ENCODE results near the gene MAPK4.
"Not testable (repeated sequence)": the region's sequence is repeated elsewhere in the genome, so short reads cannot be mapped to it uniquely, and the experiment has no call there.

Gene MAPK4

DNA sequence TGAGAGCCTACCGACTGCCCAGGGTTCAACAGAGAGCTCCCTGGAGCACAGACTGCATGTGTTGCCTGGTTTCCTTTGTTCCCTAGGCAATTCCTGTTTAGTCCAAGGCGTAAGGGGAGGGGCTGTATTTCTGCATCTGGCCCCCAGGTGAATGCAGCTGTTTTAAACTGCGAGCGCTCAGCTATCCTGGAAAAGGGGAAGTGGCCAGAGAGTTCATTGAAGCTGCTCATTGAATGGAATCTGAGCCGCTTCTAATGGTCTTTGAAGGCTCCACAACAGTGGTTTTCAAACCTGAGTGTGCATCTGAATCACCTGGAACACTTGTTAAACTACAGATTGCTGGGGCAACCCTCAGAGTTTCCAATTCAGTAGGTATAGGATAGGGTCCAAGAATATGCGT is 18.1 kb downstream of the MAPK4 start:
- DNase-seq: no peak

DNA sequence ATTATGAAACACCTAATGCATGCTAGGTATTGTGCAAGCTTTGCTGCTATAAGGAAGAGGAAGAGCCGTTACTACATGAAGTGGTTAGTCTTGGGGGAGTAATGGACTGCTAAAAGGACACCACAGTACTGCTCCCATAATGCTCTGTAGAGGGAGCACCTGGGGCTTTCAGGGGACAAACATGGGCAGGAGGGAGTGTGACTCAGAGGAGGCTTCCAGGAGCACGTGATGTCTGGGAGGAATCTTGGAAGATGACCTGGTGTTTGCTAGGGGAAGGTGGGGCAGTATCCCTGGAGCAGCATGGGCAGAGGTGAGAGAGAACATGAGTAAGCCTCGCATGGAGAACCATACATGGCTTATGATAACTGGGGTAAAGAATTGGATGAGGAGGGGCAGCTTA is 18.8 kb downstream of the MAPK4 start:
- DNase-seq: no peak

DNA sequence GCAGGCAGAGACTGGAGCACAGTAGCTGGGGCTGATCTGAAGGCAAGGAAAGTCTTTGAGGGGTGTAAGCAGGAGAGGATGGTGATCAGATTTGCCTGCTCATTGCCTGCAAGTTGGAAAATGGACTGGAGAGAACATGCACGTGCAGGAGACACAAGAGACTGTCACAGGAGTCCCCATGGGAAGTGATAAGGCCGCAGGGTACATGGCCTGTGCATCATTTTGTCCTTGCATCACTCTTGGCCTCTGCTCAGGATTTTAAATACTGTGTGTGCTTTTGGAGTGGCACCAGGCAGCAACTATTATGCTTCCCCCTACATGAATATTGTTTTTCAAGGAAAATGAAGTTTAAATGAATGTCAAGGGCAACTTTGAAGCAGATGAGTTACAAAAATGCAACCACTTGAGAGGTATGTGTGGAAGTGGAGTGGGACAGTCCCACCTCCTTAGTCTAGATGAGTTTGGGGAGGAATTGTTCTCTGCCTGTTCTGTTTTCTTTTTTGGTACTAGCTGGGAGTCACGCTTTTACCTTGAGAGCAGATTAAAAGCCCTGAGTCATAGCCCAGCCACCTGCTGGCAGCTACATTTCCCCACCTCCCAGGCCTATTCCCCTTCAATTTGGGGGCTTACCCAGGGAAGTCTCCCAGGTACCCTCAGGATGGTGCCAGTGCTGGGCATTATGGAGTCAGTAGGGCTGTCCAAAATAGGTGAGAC is 19.3 kb downstream of the MAPK4 start:
- DNase-seq: no peak

DNA sequence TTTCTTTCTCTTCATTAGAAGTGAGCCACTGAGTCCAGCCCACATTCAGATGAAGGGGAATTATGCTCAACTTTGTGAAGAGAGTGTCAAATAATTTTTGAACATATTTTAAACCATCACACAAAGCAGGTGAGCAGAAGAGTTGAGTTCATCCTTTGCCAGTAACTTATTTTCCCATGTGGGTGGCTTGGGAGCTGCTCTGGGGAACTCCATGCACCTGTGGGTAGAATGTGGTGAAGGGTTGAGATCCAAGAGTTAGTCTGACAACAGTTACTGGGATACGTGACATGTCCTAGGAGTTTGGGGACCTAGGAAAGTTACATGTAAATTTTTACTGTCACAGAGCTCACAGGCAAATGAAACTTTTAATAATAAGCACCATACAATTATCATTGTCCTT is 21.6 kb downstream of the MAPK4 start:
- DNase-seq: no peak

DNA sequence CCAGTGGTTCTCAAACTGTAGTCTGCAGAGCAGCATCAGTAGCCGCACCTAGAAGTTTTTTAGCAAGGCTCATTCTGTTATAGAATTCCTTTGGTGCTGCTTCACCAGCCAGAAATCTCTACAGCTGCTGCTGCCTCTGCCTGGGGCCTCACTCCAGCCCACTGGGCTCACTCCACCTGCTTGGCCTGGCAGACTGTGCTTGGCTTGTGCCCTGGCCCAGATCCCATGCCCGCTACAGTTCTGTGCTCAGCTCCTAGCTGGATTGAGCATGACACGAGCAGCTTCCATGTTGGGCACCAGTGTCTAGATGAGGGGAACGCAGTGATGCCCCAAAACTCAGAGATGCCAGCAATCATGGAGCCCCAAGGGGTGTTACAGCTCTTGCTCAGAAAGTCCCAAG is 22.6 kb downstream of the MAPK4 start:
- DNase-seq: no peak

DNA sequence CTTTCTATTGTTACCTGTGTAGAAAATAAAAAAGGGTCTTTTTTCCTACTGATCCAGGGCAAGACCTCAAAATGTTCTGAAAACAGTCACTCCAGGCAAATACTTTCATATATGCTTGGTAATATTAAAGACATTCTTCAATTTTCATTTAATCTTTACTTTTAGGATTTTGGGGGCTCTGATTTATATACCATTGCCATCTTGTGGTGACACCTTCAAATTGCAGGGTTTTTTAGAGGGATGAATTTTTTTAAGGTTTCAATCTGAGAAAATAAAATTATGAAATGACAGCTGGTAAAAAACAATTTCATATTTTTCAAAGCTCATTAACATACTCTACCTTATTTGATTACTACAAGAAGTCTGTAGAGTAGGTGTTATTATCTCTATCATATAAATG is 26.8 kb downstream of the MAPK4 start:
- no peak for DNase-seq

DNA sequence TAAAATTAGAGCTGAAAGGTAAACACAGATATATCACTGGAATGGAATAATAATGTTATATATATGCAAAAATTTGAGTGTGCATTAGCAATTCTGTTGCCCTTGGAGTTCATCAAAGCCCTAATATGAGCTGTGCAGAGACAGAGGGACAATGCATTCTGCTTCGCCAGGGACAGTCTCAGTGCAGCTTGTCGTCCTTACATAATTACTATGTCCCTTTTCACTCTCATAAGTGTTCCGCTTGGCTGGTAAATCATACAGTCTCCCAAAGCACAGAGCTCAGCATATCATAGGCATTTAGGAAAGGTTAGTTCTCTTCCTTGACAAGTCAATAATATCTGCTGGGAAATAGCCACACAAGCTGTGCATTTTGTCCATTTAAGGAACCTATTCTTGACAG is 30.7 kb downstream of the MAPK4 start:
- peak in 1 of 2 experiments; percentile 19 for DNase-seq

DNA sequence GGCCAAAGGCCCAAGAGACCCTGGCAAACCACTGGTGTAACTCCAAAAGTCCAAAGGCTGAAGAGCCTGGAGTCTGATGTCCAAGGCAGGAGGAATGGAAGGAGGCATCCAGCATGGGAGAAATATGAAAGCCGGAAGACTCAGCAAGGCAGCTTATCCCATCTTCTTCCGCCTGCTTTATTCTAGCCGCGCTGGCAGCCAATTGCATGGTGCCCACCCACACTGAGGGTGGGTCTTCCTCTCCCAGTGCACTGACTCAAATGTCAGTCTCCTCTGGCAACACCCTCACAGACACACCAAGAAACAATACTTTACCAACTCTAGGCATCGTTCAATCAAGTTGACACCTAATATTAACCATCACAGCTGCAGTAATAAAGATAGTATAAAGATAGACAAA is 34.1 kb downstream of the MAPK4 start:
- no peak for DNase-seq

DNA sequence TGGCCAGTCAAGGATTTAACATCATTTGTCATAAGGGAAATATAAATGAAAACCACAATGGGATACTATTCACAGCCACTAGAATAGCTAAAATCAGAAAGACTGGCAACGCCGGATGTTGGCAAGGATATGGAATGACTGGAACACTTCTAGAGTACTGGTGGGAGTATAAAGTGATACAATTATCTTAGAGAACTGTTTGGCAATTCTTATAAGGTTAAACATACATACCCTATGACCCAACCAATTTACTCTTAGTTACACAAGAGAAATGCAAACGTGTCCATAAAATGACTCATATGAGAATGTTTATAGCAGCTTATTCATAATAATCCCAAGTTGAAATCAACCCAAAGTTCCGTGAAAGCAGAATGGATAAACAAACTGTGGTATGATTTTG is 35.1 kb downstream of the MAPK4 start:
- no peak for DNase-seq

DNA sequence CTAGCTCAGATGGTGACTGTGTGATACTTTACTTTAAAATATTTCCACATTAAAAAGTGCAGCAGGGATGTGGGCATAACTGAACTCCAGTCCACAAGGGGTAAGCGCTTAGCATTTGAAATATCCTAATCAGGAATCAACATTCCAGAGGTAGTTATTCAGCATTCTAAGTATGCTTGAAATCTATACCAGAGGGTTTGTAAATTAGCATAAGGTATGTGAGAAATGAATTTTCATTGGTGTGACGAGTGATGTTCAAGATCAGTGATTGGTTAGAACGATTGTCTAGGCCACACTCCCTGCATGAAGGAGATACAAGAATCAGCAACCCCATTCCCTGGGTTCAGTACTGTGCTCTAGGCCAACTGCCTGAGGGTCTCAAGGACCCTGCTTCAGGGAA is 42.6 kb downstream of the MAPK4 start:
- DNase-seq: no peak

DNA sequence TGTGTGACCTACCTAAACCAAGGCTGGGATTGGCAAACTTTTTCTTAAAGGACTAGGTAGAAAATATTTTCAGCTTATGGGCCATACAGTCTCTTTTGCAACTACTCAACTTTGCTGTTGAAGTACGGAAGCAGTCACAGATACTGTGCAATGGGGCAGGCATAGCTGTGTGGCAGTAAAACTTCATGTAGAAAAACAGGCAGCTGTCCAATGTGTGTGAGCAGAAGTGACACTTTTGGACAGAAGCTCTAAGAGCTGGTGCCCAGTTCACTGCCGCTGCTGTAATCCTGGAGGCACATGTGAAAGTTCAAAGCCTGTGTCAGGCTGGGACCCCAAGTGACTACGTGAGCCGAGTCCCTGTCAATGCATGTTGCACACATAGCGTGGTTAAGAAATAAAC is 46.7 kb downstream of the MAPK4 start:
- DNase-seq: no peak

DNA sequence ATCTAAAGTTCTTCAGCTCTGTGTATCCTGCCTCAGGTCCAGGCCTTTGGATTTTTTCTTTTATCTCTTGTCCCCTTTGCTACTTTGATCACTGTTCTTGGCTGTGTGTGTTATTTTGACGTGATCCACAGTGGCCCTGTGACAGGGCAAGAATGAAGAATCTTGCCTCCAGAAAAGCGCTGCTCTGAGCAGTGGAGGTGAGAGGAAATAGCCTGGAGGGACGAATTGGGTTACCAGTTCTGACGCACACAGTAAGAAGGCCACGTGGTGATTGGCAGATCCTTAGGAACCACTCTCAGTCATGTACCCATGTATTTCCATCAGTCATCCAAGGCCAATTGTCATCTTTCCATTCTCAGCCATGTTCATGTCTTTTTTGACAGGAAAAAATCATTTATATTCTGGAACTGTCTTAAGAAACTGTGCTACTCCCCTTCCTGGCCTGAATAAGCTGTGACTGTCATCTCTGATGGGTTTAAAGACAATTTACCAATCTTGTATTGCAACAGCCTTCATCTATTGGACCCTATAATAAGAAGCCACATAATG is 47.6 kb downstream of the MAPK4 start:
- DNase-seq: no peak

DNA sequence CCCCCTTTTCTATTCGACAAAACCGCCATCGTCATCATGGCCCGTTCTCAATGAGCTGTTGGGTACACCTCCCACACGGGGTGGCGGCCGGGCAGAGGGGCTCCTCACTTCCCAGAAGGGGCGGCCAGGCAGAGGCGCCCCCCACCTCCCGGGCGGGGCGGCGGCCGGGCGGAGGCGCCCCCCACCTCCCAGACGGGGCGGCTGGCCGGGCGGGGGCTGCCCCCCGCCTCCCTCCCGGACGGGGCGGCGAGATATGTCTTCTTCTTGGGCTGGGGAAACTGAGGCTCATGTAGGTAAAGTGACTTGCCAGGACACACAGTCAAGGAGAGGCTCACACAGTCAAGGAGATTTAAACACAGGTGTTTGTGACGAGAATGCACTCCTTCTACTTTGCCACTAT is 49.3 kb downstream of the MAPK4 start:
- DNase-seq: not testable (repeated sequence)

DNA sequence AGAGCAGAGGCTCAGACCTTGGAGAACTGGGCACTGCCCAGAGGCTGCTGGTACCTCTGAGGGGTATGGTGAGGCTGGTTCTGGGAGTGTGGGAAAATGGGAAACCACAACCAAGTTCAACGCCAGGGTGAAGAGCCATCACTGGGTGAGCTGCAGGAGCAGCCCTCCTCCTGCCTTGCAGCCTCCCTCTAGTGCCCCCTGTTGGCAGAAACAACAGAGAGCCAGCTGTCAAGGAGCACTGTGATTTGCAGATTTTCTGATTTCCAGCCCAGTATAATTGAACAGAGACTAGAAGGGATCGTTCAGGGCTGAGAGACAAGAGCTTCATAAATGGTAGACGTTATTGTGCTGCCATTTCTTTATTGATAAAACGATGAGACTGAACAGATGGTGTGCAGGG is 50.5 kb downstream of the MAPK4 start:
- no peak for DNase-seq

DNA sequence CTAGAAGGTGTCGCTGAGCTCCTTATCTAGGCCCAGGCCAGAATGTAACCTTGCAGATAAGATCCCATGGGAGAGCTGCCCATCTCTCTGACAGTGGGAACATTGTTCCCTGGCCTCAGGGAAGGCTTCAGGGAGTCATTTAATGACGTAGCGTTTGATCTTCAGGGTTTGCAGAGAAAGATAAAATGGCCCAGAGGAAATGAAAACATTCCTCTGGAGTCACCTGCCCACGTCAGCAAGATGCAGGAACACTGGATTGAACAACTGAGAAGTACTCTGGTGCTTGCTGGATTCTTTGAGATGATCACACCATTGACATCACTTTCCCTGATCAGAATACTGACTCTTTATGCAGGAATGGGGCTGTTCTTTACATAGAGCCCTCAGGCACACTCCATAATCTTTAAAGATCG is 51.6 kb downstream of the MAPK4 start:
- DNase-seq: no peak

DNA sequence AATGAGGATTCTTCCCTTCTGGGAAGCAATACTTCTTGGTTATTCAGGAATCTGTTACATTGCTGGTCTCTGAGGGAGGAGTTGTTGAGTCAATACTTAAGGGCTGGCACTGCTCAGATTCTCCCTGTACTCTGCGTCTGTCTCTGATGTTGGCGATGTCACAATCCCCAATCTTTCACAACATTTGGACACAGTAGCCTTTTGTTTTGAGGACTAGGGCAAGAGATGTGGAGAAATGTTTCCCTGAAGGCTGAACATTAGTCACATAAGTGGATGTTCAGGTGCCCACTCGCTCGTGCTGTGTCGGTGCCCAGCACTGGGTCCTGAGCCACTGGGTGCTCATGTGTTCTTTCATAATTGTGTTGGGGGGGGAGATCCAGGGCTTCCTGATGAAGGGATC is 55.0 kb downstream of the MAPK4 start:
- DNase-seq: no peak

DNA sequence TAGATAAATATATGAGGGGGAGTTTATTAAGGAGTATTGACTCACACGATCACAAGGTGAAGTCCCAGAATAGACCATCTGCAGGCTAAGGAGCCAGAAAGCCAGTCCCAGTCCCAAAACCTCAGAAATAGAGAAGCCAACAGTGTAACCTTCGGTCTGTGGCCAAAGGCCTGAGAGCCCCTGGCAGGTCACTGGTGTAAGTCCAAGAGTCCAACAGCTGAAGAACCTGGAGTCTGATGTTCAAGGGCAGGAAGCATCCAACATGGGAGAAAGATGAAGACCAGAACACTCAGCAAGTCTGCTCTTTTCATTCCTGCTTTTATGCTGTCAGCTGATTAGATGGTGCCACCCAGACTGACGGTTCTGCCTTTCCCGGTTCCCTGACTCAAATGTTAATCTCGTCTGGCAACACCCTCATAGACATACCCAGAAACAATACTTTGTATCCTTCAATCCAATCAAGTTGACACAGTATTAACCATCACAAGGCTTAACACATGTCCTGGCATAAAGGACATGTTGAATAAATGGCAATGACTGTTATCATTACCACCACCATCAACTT is 56.7 kb downstream of the MAPK4 start:
- no peak for DNase-seq

DNA sequence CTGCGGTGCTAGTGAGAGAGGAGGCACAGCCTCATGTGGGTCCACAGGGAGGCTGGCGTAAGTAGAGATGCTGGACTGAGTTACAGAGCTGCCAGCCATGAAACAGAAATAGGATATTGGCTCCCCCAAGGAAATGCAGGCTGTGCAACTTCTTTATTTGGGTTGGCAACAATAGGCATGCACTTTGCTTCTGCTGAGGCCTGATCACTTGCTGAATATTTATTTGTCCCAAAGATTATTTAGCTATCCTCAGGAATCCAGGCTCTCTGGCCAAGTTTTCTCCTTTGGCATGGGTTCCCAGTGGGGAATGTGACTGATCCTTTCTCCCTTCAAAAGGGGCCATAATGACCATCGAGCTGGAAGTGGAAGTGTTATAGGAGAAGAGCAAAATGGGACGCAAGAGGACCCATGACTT is 60.0 kb downstream of the MAPK4 start:
- DNase-seq: no peak

DNA sequence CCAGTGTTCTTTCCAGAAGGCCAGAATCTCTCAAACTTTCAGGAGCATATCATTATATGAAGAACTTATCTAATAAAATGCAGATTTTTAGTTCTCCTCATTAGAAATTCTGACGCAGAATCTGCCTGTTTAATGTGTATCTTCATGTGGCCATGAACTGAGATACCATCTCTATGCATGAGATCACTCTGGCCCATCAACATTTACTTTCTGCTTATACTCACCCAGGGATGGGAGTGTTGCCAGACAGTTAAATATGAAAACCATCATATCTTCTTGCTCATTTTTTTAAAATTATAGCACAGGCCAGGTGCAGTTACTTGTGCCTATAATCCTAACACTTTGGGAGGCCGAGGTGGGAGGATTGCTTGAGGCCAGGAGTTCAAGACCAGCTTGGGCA is 60.4 kb downstream of the MAPK4 start:
- DNase-seq: no peak

DNA sequence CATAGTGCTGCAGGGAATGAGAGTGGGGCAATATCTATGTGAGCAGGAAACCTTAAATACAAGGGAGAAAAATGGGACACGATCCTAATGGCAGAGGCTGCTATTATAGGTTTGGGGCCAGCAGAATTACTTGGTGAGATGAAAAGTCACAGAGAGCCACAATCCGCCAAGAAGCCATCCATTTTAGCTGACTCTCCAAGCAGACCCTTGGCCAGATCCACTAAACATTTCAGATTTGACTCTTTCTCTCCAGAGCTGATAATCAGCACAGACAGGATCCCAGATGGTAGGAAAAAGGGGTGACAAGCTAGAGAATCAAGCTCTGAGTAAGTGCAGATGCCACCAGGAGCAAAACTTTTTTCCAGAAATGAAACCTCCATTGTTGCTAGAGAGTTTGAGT is 61.5 kb downstream of the MAPK4 start:
- no peak for DNase-seq

DNA sequence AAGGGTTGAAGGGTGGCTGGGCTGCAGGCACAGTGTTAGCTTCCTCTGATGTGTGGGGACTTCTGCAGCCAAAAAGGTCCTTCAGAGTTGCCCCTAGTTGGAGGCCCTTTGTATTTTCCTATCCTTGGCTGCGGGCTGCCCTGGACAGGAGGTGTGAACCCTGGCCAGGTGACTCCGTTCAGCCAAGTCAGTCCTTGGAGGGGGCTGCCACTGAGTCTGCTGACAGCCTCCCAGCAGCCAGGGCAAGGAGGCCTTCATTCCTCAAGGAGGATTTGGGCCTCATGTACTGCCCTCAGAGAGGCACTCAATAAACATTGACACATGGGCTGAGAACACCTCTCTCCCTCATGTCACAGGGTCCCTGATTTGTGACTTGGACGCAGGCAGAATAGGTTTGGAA is 62.4 kb downstream of the MAPK4 start:
- no peak for DNase-seq

DNA sequence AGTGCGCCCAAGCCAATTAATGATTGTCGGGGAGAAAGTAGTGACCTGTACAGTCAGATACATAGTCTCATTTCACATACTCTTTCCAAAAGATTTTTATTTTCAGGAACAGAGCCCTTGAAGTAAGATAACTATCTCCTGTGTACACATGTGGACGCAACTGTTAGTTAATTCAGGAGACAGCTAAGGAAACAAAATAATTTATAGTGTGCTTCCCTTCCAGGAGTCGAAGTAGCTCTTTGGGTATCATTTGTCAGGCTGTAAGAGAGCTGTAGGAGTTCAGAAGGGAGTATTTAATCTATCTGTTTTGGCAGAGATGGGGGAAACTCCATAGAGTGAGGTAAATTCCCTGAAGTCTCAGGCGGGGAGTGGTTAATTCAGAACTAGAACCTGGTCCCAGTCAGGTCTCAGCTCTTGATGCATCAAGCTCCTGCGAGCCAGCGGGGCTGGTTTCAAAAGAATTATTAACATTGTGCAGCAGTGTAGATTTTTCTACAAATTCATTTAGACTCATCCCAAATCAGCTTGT is 63.0 kb downstream of the MAPK4 start:
- DNase-seq: no peak

DNA sequence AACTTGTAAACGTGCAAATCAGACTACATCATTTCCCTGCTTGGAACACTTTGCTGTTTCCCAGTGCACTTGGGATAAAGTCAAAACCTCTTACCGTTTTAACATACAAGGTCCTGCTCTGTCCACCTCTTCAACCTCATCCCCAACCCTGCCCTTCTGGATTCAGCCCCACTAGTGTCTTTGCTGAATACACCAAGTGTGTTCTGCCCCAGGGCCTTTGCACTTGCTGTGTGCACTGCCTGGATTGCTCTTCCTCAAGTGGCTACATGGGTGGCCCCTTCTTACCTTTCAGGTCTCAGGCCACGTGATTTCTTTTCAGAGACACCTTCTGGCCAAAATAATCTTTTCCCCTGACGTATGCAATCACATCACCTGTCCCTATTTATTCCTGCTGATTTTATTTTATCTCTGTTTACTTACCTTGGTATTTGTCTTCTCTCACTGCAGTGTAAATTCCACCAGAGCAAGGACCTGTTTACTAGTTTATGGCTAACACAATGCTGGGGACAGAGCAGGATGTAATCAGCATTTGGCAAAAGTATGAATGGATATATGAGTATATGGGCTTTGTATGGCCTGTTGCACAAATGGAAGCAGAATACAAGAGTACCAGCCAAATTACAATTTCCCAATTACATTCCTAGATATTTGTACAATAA is 63.9 kb downstream of the MAPK4 start:
- no peak for DNase-seq

DNA sequence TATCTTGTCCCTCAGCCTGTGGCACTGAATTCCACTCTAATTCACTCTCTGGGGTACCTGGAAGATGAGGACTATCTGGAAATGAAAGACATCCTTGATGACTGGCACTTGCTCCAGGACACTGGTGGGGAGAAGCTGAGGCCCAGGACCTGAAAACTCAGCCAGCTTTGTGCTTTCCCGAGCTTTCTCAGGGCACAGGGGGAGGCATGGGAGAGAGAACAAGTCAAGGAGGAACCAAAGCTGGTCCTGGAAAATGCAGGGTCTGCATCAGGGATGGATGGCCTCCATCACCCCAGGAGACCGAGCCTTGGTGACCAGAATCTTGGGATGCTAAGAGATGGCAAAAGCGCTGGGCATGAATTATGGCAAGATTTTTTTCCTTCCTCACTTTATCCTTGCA is 65.1 kb downstream of the MAPK4 start:
- no peak for DNase-seq
